ENCODE measurements around the gene NUTF2.

DNA sequence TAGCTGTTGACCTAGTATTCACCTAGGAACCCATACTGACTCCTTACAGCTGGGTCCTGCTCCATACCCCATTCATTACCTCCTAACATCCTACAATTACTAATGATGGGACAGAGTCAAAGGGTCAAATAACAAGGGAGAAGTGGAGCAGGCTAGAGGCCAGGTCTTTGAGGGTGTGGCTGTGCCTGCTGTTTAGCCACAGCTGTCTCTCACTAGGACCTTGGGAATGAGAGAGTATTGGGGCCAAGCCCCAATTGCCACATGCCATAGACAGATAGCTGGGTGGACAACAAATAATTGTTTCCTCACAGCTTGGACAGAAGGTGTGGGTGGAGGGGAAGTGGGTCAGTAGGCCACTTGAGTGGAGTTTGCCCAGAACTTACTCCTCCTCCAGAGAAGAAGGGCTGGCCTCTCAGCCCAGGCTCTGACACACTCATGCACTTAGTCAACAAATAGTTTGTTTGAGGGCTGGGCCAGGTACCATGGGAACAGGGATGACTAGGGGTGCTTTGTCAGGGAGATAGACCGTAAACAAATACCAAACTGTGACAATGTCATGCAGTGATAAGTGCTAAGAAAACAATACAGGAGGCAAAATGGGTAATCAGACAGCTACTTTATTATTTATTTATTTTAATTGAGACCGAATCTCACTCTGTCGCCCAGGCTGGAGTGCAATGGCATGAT is 11.0 kb downstream of the NUTF2 start:
- TF ChIP-seq, protein P1, sequence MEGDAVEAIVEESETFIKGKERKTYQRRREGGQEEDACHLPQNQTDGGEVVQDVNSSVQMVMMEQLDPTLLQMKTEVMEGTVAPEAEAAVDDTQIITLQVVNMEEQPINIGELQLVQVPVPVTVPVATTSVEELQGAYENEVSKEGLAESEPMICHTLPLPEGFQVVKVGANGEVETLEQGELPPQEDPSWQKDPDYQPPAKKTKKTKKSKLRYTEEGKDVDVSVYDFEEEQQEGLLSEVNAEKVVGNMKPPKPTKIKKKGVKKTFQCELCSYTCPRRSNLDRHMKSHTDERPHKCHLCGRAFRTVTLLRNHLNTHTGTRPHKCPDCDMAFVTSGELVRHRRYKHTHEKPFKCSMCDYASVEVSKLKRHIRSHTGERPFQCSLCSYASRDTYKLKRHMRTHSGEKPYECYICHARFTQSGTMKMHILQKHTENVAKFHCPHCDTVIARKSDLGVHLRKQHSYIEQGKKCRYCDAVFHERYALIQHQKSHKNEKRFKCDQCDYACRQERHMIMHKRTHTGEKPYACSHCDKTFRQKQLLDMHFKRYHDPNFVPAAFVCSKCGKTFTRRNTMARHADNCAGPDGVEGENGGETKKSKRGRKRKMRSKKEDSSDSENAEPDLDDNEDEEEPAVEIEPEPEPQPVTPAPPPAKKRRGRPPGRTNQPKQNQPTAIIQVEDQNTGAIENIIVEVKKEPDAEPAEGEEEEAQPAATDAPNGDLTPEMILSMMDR (conservative IDR thresholded peaks at IDR 0.05): no peak
- TF ChIP-seq ZFX (IDR thresholded peaks at IDR 0.05): no peak
